Measurements from ENCODE around the gene CRYGC. TPM values are rescaled to one million over a fixed set of nuclear protein-coding genes. Genes with fewer than 3 reads are reported as not detected.
"Not testable (repeated sequence)": the region's sequence is repeated elsewhere in the genome, so short reads cannot be mapped to it uniquely, and the experiment has no call there.

CRYGC gene
- total and polyA plus RNA-seq, 10 donors: not detected

GRCh38 chr2:208118918-208119317 is 10.7 kb downstream of the CRYGC start:
- Histone ChIP-seq H3K36me3 (no peaks in the 10 kb centered on the region), H3K4me3 (no peak overlapping the region), H3K4me1 (peaks cover 0 to 3% (median 1%) of the 10 kb centered on the region in 6 donors), H3K27me3 (replicated peaks in 1 of 7) (peaks cover 0 to 12% (median 3%) of the 10 kb centered on the region in 7 donors), H3K27ac (no peak overlapping the region), H3K9me3 (no peaks in the 10 kb centered on the region)
- WGBS, 5 donors: 97 to 100% (median 98%) methylated on average over 3 of the region's 3 CpGs
- intact Hi-C loops (cut with DNase I; ENCODE audit: low total_unique reads): no loop called here
- DNase-seq: no peak
- TF ChIP-seq POLR2A (IDR thresholded peaks at IDR 0.05) (no peak), POLR2AphosphoS5 (IDR thresholded peaks at IDR 0.05) (no peak)
- TF ChIP-seq, protein P1, sequence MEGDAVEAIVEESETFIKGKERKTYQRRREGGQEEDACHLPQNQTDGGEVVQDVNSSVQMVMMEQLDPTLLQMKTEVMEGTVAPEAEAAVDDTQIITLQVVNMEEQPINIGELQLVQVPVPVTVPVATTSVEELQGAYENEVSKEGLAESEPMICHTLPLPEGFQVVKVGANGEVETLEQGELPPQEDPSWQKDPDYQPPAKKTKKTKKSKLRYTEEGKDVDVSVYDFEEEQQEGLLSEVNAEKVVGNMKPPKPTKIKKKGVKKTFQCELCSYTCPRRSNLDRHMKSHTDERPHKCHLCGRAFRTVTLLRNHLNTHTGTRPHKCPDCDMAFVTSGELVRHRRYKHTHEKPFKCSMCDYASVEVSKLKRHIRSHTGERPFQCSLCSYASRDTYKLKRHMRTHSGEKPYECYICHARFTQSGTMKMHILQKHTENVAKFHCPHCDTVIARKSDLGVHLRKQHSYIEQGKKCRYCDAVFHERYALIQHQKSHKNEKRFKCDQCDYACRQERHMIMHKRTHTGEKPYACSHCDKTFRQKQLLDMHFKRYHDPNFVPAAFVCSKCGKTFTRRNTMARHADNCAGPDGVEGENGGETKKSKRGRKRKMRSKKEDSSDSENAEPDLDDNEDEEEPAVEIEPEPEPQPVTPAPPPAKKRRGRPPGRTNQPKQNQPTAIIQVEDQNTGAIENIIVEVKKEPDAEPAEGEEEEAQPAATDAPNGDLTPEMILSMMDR (IDR thresholded peaks at IDR 0.05 in 8 of 11, conservative IDR thresholded peaks at IDR 0.05 in 3 of 11): no peak

- H3K27ac ChIP-seq; H3K36me3 ChIP-seq; H3K4me3 ChIP-seq; H3K9me3 ChIP-seq; DNase-seq; H3K4me1 ChIP-seq; intact Hi-C loops (cut with DNase I; ENCODE audit: low total_unique reads): not testable (repeated sequence)
- 89 to 95% (median 92%) methylated on average over 11 of the region's 11 CpGs for WGBS, 5 donors
- H3K27me3 ChIP-seq (replicated peaks in 1 of 7): peaks cover 0 to 15% (median 0%) of the 10 kb centered on the region in 7 donors
These were observed 12.2 kb downstream of the CRYGC start for GRCh38 chr2:208117390-208117789.

- H3K4me1 ChIP-seq: peaks cover 0 to 6% (median 0%) of the 10 kb centered on the region in 6 donors
- H3K36me3 ChIP-seq: no peaks in the 10 kb centered on the region
- DNase-seq: no peak
- 64 to 83% (median 74%) methylated on average over 7 of the region's 7 CpGs for WGBS, 5 donors
- intact Hi-C loops (cut with DNase I; ENCODE audit: low total_unique reads): no loop called here
- no peaks in the 10 kb centered on the region for H3K9me3 ChIP-seq
- TF ChIP-seq POLR2A (IDR thresholded peaks at IDR 0.05): no peak
- no peak overlapping the region for H3K4me3 ChIP-seq
- H3K27me3 ChIP-seq (replicated peaks in 1 of 7): peaks cover 0 to 17% (median 0%) of the 10 kb centered on the region in 7 donors
- no peak overlapping the region for H3K27ac ChIP-seq
These were observed 16.7 kb downstream of the CRYGC start for GRCh38 chr2:208112969-208113368.

- H3K9me3 ChIP-seq; H3K27ac ChIP-seq; DNase-seq; intact Hi-C loops (cut with DNase I; ENCODE audit: low total_unique reads); H3K4me1 ChIP-seq; H3K36me3 ChIP-seq: not testable (repeated sequence)
- Histone ChIP-seq H3K4me3 (peak overlapping the region in 1 of 8 donors; percentile 36), H3K27me3 (replicated peaks in 1 of 7) (peaks cover 0 to 17% (median 0%) of the 10 kb centered on the region in 7 donors)
- 29 to 63% (median 44%) methylated on average over 22 to 36 of the region's 36 CpGs for WGBS, 5 donors
These were observed 17.3 kb downstream of the CRYGC start for GRCh38 chr2:208112273-208112745.

DNA sequence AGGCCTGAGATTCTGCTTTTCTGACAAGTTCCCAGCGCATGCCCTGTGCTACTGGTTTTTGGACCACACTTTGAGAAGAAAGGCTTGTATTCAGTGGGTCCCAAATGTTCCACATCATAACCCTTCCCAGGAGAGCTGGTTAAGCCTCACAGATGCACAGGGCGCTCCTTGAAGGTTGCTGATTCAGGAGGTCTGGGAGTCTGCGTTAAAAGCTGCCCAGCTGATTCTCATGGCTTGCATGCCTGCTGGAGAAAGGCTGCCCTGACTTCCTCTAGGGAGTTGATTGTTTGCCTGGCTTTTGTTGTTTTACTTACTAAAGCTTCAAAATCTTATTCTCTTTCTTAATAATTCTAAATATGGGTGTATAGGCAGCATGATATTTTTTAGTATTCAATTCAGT is 26.0 kb downstream of the CRYGC start:
- intact Hi-C loops (cut with DNase I; ENCODE audit: low total_unique reads): no loop called here

More for the DNA sequence above, 26.0 kb downstream of the CRYGC start:
- H3K27me3 ChIP-seq (replicated peaks in 1 of 7): peaks cover 0 to 8% (median 0%) of the 10 kb centered on the region in 7 donors
- no peaks in the 10 kb centered on the region for H3K36me3 ChIP-seq
- no peak for DNase-seq
- WGBS, 5 donors: 74 to 84% (median 78%) methylated on average over 3 of the region's 3 CpGs
- no peaks in the 10 kb centered on the region for H3K9me3 ChIP-seq
- no peak overlapping the region for H3K27ac ChIP-seq
- TF ChIP-seq, protein P1 (IDR thresholded peaks at IDR 0.05 in 8 of 11, conservative IDR thresholded peaks at IDR 0.05 in 3 of 11): no peak
- TF ChIP-seq POLR2AphosphoS5 (IDR thresholded peaks at IDR 0.05) (no peak), POLR2A (IDR thresholded peaks at IDR 0.05) (no peak)
- peaks cover 0 to 11% (median 0%) of the 10 kb centered on the region in 6 donors for H3K4me1 ChIP-seq
- H3K4me3 ChIP-seq: no peak overlapping the region

All from spleen (tissue), 11 donors.